Endothelial cell of umbilical vein (primary cell): ENCODE data around the gene CDK7. TPM values are rescaled to one million over a fixed set of nuclear protein-coding genes. Genes with fewer than 3 reads are reported as not detected.

Experiments used
- BruUV-seq: library from RNA; stranded (reverse); fragments of 400-500 nt; replicated peaks from 2 replicates; lab custom pipeline; 2021; lab: Mats Ljungman, UMichigan
- CTCF ChIA-PET: fragments of 300-600, 350-600 bp; sonication (Branson Sonifier 250); formaldehyde crosslinking; loops from one replicate; lab custom pipeline; 2021; ENCODE audit warnings: antibody characterized with exemption, inconsistent platforms; lab: Charles Lee
- POLR2A ChIA-PET: fragments of 300-600, 350-600 bp; sonication (Branson Sonifier 250); formaldehyde crosslinking; loops from one replicate; lab custom pipeline; 2021; ENCODE audit warnings: antibody characterized with exemption, inconsistent platforms; lab: Charles Lee
- DNase-seq: peaks from one replicate; pipeline ENCODE4 v3.0.0-alpha.2; 2011; ENCODE audit warnings: low read depth, low spot score
- FAIRE-seq: peaks from 2 replicates; lab custom pipeline; 2011; peaks lifted over from hg19 to GRCh38; lab: Jason Lieb, UNC
- H2AFZ ChIP-seq: 2 replicates; pipeline ENCODE4 v1.6.0; 2012; ENCODE audit warnings: low read depth, low read length, control low read depth, inconsistent platforms
- H3K27ac ChIP-seq: 2 replicates; pipeline ENCODE4 v1.5.1; 2011; ENCODE audit warnings: low read depth, mild to moderate bottlenecking, control low read depth, low read length, moderate library complexity; ENCODE audit not compliant: insufficient read depth
- H3K27me3 ChIP-seq, 2 experiments: 2 replicates each; pipeline versions ENCODE4 v1.6.0 to v1.6.1; 2011; ENCODE audit warnings: low read length in 2 of 2, mixed read lengths in 1 of 2; ENCODE audit not compliant: control insufficient read depth in 2 of 2, insufficient read depth in 2 of 2
- H3K36me3 ChIP-seq, 2 experiments: 2 replicates in 1 of 2; 3 replicates in 1 of 2; pipeline ENCODE4 v1.5.1; 2011; ENCODE audit warnings: low read length in 2 of 2, mild to moderate bottlenecking in 1 of 2, moderate library complexity in 1 of 2; ENCODE audit not compliant: control insufficient read depth in 2 of 2, insufficient read depth in 2 of 2; ENCODE audit errors: extremely low read depth in 1 of 2
- H3K4me1 ChIP-seq: 3 replicates; pipeline ENCODE4 v1.5.1; 2011; ENCODE audit warnings: mild to moderate bottlenecking, low read length; ENCODE audit not compliant: control insufficient read depth, insufficient read depth; ENCODE audit errors: extremely low read depth
- H3K4me2 ChIP-seq: 2 replicates; pipeline ENCODE4 v1.6.1; 2011; ENCODE audit warnings: low read length, control low read depth, mixed read lengths; ENCODE audit not compliant: insufficient read depth
- H3K4me3 ChIP-seq, 3 experiments: fragments of 200-600 bp in 1 of 3; sonication (generic), shearing (Covaris generic) in 1 of 3; replicated peaks in 1 of 3; 2 replicates each; pipeline ENCODE4 v1.5.1; 2011 to 2016; ENCODE audit warnings: control low read depth in 3 of 3, low read length in 3 of 3, mild to moderate bottlenecking in 2 of 3, inconsistent platforms in 1 of 3, low read depth in 1 of 3, moderate library complexity in 1 of 3; ENCODE audit not compliant: insufficient read depth in 1 of 3
- H3K79me2 ChIP-seq: 2 replicates; pipeline ENCODE4 v1.6.0; 2012; ENCODE audit warnings: low read length, inconsistent platforms; ENCODE audit not compliant: control insufficient read depth, insufficient read depth
- H3K9ac ChIP-seq: replicated peaks from 2 replicates; pipeline ENCODE3; 2011; ENCODE audit warnings: low read length, control low read depth; ENCODE audit not compliant: insufficient read depth; ENCODE audit errors: extremely low read depth
- H3K9me1 ChIP-seq: replicated peaks from 3 replicates; pipeline ENCODE4 v1.6.0; 2011; ENCODE audit warnings: mild to moderate bottlenecking, low read length; ENCODE audit not compliant: control insufficient read depth, insufficient read depth; ENCODE audit errors: extremely low read depth
- H3K9me3 ChIP-seq: replicated peaks from 2 replicates; pipeline ENCODE4 v1.5.1; 2012; ENCODE audit warnings: low read length, inconsistent platforms; ENCODE audit not compliant: control insufficient read depth, insufficient read depth
- H4K20me1 ChIP-seq: replicated peaks from 2 replicates; pipeline ENCODE3; 2011; ENCODE audit warnings: mild to moderate bottlenecking, low read length; ENCODE audit not compliant: control insufficient read depth, insufficient read depth; ENCODE audit errors: extremely low read depth
- CTCF ChIP-seq, 2 donors: IDR thresholded peaks; 1 replicate in 1 of 2; 2 replicates in 1 of 2; pipeline ENCODE4 v1.5.1; 2011; ENCODE audit warnings: low read length in 2 of 2, mild to moderate bottlenecking in 2 of 2, moderate library complexity in 2 of 2, control low read depth in 1 of 2, inconsistent platforms in 1 of 2, low read depth in 1 of 2; ENCODE audit not compliant: insufficient read depth in 1 of 2; ENCODE audit errors: extremely low read depth in 1 of 2
- EZH2 ChIP-seq: IDR thresholded peaks from 2 replicates; pipeline ENCODE4 v1.6.1; 2012; ENCODE audit warnings: borderline replicate concordance, low read depth, mild to moderate bottlenecking, moderate library complexity, low read length, inconsistent platforms; ENCODE audit not compliant: severe bottlenecking
- FOS ChIP-seq: IDR thresholded peaks from 2 replicates; pipeline ENCODE4 v1.6.1; 2011; ENCODE audit warnings: mild to moderate bottlenecking, low read length, moderate library complexity, borderline replicate concordance; ENCODE audit not compliant: insufficient read depth
- GATA2 ChIP-seq: IDR thresholded peaks from 2 replicates; pipeline ENCODE4 v1.7.0; 2011; ENCODE audit warnings: low read depth, mild to moderate bottlenecking, moderate library complexity, mixed read lengths, low read length; ENCODE audit not compliant: insufficient read length, insufficient read depth
- JUN ChIP-seq: IDR thresholded peaks from 2 replicates; pipeline ENCODE4 v1.6.1; 2011; ENCODE audit warnings: borderline replicate concordance, low read depth; ENCODE audit not compliant: insufficient read length, insufficient read depth
- MAX ChIP-seq: IDR thresholded peaks from 2 replicates; pipeline ENCODE4 v1.6.1; 2011; ENCODE audit not compliant: insufficient read depth, insufficient read length
- MYC ChIP-seq: IDR thresholded peaks from one replicate; pipeline ENCODE4 v1.6.1; 2011; ENCODE audit warnings: mild to moderate bottlenecking, low read depth, low read length
- POLR2A ChIP-seq: IDR thresholded peaks from 2 replicates; pipeline ENCODE4 v1.6.1; 2012; ENCODE audit warnings: low read depth, mild to moderate bottlenecking, control low read depth, low read length
- POLR2AphosphoS5 ChIP-seq: IDR thresholded peaks from 2 replicates; pipeline ENCODE4 v1.6.1; 2012; ENCODE audit warnings: low read depth, mild to moderate bottlenecking, control low read depth, low read length, moderate library complexity; ENCODE audit not compliant: insufficient read depth
- dilution Hi-C: fragments of 300-500 bp; cut with MboI; formaldehyde crosslinking; loops from one replicate; pipeline ENCODE4 v1.15.0; 2019; ENCODE audit warnings: low sequenced_read_pairs; ENCODE audit not compliant: extremely low pct_ligation_motif_present
- intact Hi-C: fragments of 100-400 bp; cut with micrococcal nuclease; formaldehyde crosslinking; loops from one replicate; pipeline ENCODE4 v1.10.0; 2022
- polyA plus RNA-seq, 4 experiments: library from polyadenylated mRNA; depleted of rRNA in 3 of 4; stranded (reverse) in 3 of 4; unstranded in 1 of 4; fragments of >200 nt; gene quantifications; 2 replicates each; pipeline versions ENCODE4 v1.2.1 to v1.2.3, GENCODE V29; 2011 to 2012; ENCODE audit warnings: missing spikeins in 1 of 4
- total RNA-seq: library from RNA; stranded (reverse); gene quantifications from 2 replicates; pipeline ENCODE4 v1.2.3, GENCODE V29; 2021

Gene CDK7
- total and polyA plus RNA-seq, 2 donors (not counting 3 experiments of a cell fraction or from before 2014, with no cell fraction given): 24.6 to 38.1 TPM

- TF ChIP-seq MAX: no peak
- no peak for TF ChIP-seq JUN
- no peak for TF ChIP-seq FOS
- TF ChIP-seq POLR2AphosphoS5: no peak
- no peak for TF ChIP-seq CTCF (IDR thresholded peaks at IDR 0.05; ENCODE audit: extremely low read depth in 1 of 2, insufficient read depth in 1 of 2, low read depth in 1 of 2, low read length in 2 of 2)
- TF ChIP-seq MYC: no peak
- TF ChIP-seq POLR2A: no peak
- TF ChIP-seq GATA2: no peak
- no peak for TF ChIP-seq EZH2
- FAIRE-seq: no peak
Observed at GRCh38 chr5:69237877-69238276, 3.2 kb downstream of the CDK7 start.

More at GRCh38 chr5:69237877-69238276, 3.2 kb downstream of the CDK7 start:
- peak overlapping the region; percentile 54 for H3K27ac ChIP-seq
- no peaks in the 10 kb centered on the region for H4K20me1 ChIP-seq
- no peak for DNase-seq
- H3K27me3 ChIP-seq: no peaks in the 10 kb centered on the region
- peak overlapping the region; percentile 56 for H3K4me2 ChIP-seq
- H3K9me3 ChIP-seq: no peaks in the 10 kb centered on the region
- H3K9me1 ChIP-seq: no peaks in the 10 kb centered on the region
- peaks cover 62% of the 10 kb centered on the region for H3K79me2 ChIP-seq
- H3K4me1 ChIP-seq: peaks cover 33% of the 10 kb centered on the region
- no peak overlapping the region for H3K9ac ChIP-seq
- ChIA-PET POLR2A (no interaction called here), CTCF (interaction anchor here (1.0 kb wide), 1 partner anchor 27 kb away, joined by 3 read pairs; no protein-coding TSS in a partner anchor)
- peaks cover 0 to 3% of the 10 kb centered on the region in 2 experiments for H3K36me3 ChIP-seq
- dilution Hi-C loops: no loop called here
- H2AFZ ChIP-seq: no peak overlapping the region
- no peak overlapping the region for H3K4me3 ChIP-seq
- intact Hi-C loops: loop anchor here (2.0 kb wide), 1 partner anchor 57 kb away; no protein-coding TSS in a partner anchor
- no TSS peak for BruUV-seq
